Putamen (tissue), 1 donor: ENCODE results near the gene EIF3C.
"Not testable (repeated sequence)": the region's sequence is repeated elsewhere in the genome, so short reads cannot be mapped to it uniquely, and the experiment has no call there.

Experiments used
- DNase-seq: peaks from one replicate; pipeline ENCODE4 v3.0.0-alpha.2; 2016; ENCODE audit warnings: low spot score

EIF3C gene, protein sequence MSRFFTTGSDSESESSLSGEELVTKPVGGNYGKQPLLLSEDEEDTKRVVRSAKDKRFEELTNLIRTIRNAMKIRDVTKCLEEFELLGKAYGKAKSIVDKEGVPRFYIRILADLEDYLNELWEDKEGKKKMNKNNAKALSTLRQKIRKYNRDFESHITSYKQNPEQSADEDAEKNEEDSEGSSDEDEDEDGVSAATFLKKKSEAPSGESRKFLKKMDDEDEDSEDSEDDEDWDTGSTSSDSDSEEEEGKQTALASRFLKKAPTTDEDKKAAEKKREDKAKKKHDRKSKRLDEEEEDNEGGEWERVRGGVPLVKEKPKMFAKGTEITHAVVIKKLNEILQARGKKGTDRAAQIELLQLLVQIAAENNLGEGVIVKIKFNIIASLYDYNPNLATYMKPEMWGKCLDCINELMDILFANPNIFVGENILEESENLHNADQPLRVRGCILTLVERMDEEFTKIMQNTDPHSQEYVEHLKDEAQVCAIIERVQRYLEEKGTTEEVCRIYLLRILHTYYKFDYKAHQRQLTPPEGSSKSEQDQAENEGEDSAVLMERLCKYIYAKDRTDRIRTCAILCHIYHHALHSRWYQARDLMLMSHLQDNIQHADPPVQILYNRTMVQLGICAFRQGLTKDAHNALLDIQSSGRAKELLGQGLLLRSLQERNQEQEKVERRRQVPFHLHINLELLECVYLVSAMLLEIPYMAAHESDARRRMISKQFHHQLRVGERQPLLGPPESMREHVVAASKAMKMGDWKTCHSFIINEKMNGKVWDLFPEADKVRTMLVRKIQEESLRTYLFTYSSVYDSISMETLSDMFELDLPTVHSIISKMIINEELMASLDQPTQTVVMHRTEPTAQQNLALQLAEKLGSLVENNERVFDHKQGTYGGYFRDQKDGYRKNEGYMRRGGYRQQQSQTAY

DNA sequence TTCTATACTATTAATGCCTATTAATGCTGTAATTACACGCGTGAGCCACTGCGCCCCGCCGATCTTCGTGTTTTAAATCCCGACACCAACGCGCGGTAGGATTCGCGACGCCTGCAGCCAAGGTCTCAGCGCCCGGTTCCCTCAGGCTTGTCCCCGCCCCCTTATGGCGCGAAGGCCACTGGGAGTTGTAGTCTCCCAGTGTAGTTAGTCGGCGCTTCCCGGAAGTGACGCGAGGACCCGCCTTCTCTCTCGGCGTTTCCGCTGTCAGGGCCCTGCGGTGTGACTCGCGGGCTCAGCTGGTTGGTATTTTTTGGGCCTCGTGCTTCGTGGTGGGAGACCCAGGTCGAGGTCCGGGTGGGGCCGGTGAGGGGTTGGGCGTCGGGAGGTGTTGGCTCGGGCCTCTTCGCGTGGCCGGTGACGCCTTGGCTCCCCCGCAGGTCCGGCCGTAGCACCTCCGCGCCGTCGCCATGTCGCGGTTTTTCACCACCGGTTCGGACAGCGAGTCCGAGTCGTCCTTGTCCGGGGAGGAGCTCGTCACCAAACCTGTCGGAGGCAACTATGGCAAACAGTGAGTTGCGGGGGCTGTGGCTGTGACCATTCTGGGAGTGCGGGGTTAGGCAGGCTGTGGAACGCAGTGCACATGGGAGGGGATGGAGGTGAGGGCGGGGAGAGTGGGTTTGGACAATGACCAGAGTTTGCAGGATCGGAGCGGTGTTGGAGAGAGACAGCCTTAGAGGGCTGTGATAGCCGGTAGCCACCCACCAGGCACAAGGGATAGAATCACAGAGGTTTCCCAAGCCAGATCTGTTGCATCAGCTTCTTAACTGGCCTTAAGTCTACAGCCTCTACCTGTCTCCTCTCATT is at the start of gene EIF3C:
EIF3C (plus strand) TSS at position 245 of the 864 bp plus-strand sequence; CDS start at position 468, 223 bp downstream.
- DNase-seq = not testable (repeated sequence)

DNA sequence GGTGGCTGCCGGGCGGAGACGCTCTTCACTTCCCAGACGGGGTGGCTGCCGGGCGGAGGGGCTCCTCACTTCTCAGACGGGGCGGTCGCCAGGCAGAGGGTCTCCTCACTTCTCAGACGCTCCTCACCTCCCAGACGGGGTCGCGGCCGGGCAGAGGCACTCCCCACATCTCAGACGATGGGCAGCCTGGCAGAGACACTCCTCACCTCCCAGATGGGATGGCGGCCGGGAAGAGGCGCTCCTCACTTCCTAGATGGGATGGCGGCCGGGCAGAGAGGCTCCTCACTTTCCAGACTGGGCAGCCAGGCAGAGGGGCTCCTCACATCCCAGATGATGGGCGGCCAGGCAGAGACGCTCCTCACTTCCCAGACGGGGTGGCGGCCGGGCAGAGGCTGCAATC is 45.0 kb upstream of the EIF3C start:
- DNase-seq = not testable (repeated sequence)

DNA sequence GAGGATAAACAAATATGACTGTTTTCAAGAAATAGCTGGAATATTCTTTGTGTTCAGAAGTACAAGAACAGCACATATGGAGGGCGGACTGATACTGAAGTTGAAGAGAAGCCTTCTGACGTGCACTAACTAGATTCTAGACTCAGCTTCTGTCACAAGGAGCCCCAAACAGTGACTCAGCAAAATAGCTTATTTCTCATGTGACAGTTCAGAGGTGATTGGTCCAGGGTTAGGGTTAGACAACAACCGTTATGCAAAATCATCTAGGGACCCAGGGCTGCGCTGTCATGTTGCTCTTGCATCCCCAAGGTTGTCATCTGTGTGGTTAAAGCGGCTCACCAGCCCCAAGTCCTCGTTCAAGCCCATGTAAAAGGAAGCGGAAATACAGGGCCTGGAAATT is 43.8 kb upstream of the EIF3C start:
- DNase-seq = not testable (repeated sequence)

DNA sequence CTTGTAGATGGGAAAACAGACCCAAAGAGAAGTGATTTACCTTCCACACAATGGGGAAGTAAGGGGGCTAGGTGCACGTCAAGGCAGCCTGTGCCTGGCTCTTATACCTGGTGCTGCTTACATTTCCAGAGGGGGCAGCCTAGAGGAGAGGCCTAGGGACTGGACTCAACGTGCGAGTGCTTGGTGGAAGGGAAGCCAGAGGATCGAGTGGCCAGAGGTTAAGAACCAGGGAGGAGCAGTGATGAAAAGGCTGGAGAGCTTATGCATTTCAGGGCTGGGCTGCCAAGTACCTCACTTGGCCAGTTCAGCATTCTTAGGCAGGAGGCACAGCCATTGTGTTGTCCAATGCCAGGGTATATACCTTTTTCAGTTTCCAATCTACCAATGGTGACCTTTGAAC is 43.1 kb upstream of the EIF3C start:
- not testable (repeated sequence) for DNase-seq

DNA sequence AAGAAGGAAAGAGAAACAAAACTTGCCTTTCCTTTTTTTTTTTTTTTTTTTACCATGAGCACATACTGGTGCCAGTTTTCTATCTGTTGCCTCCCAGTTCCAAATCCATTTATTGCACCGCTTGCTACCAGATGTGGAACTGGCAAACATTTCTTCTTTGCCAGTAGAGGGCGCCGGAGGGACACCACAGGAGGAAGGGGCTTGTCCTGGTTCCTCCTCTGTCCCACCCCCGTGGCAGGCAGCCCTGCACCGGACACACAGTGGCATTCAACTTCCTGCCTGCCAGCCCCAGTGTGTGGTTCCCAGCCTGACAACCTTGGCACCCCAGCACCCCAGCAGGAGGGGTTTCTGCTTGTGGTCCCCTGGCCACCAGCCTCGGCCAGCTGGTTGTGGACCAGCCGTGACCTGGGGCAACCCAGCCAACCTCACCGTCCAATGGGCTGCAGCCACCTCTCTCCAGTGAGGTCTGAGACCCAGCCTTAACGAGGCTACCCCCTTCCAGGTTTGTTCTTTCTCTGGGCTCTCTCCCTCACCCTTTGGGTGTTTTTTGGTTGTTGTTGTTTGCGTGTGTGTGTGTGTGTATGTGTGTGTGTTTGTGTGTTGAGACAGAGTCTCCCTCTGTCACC is 22.8 kb upstream of the EIF3C start:
- DNase-seq = not testable (repeated sequence)

DNA sequence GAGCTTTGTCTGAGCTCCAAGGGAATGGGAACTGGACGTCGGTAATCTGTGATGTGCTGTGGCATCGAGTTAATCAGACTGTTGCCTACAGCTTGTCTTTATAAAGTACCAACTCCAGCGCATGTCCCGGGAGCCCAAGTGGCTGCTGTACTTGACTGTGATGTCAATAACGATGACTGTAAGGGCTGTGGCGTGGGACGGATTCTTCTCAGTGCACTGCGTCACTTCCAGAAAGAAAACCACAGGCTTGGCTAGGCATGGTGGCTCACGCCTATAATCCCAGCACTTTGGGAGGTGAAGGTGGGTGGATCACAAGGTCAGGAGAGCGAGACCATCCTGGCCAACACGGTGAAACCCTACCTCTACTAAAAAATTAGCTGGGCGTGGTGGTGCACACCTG is 21.8 kb upstream of the EIF3C start:
- not testable (repeated sequence) for DNase-seq

DNA sequence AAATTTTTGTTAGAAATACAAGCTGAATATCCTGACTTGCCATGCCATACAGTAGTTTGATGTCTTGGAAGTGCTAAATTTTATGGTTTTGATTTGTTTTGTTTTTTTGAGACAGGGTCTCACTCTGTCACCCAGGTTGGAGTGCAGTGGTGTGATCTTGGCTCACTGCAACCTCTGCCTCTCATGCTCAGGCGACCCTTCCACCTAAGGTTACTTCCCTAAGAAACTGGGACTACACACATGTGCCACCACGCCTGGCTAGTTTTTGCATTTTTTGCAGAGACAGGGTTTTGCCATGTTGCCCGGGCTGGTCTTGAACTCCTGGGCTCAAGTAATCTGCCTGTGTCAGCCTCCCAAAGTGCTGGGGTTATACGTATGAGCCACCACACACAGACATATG is 19.5 kb upstream of the EIF3C start:
- not testable (repeated sequence) for DNase-seq

DNA sequence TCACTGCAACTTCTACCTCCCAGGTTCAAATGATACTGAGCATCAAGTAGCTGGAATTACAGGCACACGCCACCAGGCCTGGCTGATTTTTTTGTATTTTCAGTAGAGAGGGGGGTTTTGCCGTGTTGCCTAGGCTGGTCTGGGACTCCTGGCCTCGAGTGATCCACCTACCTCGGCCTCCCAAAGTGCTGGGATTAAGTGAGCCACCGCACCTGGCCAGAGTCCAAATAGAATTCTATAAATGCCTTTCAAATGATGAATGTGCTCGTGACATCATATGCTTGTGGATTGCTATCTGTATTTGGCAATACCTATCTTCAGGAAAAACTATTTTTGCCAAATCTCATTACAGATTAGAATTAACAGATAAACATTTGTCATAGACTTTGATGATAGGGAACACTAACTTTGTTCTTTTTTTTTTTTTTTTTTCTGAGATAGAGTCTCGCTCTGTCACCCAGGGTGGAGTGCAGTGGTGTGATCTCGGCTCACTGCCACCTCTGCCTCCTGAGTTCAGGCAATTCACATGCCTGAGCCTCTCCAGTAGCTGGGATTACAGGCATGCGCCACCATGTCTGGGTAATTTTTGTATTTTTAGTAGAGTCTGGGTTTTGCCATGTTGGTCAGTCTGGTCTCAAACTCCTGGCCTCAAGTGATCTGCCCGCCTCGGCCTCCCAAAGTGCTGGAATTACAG is 17.9 kb upstream of the EIF3C start:
- DNase-seq = not testable (repeated sequence)

DNA sequence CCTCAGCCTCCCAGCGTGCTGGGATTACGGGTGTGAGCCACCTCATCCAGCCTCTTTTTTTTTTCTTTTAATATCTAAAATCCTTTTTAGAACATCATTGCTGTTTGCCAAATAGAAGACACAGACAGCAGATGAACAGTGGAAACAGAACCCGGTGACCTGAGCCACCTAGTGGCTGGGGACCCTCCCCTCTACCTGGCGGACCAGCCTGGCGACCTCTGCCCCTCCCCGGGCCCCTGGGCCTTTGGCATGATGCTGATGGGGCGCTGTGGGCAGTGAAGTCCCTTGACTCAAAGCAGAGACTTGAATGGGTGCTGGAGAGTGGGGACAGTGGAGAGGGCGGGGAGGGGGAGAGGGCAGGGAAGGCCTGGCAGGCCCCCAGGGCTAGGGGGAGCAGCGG is 11.5 kb upstream of the EIF3C start:
- not testable (repeated sequence) for DNase-seq

DNA sequence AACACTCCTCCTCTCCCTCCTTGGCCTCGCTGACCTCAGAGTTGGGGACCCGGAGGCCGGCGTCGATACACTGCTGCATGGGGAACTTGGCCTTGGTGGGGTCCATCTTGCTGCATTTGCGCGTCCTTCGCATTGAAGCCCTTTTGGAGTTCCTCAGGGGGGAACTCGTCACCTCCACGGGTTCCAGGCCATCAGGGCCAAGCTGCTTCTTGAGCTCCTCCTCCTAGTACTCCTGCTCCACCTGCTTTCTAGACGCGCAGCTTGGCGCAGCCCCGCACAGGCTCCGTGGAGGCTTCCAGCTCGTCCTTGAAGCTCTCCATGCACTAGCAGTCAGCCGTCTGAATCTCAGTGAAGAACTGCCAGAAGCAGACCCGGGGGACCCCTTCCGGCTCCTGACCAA is 10.9 kb upstream of the EIF3C start:
- not testable (repeated sequence) for DNase-seq

DNA sequence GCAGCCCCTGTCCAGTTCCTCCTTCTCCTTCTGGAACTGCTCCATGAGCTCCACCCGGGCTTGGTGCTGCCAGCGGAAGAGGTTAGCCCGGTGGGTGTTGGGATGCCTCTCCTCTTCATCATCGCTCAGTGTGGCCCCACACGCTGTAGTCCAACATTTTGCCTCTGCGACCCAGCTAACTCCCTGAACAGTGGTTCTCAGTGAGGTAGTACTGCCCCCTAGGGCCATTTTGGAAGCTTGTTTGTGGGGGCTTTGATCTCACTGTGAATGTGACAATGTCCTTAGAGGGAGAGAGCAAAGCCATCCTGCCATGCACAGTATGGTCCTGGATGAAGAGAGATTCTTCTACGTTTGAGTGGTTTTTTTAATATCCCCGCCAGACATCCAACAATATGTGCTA is 9.9 kb upstream of the EIF3C start:
- not testable (repeated sequence) for DNase-seq

DNA sequence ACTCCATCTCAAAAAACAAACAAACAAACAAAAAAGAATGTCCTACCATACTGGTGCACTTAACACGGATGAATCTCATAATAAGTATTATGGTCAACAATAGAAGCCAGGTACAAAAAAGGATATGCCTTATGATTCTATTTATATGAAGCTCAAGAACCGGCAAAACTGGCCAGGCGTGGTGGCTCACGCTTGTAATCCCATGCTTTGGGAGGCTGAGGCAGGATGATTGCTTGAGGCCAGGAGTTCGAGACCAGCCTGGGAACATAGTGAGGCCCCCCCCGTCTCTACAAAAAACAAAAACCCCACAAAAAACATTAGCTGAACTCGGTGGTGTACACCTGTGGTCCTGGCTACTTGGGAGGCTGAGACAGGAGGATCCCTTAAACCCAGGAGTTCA is 7.0 kb upstream of the EIF3C start:
- not testable (repeated sequence) for DNase-seq

DNA sequence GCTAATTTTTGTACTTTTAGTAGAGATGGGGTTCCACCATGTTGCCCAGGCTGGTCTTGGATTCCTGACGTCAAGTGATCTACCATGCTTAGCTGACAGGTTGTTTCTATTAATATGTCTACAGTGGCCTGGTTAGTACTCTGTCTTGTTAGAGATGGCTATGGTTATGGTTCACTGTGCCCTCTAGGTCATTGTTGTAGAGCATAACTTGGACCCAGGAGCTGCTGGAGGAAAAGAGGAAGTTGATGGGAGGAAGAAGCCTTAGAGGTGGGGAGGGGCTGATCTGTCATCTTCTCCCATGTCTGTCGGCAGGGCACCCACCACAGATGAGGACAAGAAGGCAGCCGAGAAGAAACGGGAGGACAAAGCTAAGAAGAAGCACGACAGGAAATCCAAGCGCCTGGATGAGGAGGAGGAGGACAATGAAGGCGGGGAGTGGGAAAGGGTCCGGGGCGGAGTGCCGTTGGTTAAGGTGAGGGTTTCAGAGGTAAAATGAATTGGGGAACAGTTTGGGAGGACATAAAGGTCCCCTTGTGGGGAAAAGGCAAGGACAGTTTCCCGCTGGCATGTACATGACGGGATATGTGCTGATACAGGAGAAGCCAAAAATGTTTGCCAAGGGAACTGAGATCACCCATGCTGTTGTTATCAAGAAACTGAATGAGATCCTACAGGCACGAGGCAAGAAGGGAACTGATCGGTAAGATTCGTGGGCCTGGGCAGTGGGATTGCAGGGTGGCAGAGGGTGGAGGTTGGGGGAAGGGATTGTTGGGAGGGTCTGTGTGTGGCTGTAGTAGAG is 11.8 kb downstream of the EIF3C start:
- DNase-seq = not testable (repeated sequence)

DNA sequence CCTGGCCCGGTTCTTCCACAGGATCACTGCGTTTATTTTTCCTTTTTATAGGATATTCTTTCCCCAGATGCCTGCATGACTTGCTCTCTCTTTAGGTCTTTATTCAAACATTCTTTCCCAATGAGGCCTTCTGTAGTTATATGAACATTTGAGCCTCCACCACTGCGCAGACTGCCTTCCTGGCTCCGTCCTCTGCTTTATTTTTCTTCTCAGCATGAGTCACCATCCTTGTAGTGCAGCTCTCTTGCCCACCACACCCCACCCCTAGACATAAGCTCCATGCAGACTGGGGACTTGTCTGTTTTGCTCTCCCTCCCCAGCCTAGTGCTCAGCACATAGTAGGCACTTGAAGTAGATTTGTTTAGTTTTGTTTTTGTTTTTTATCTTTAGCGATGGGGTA is 20.0 kb downstream of the EIF3C start:
- DNase-seq = not testable (repeated sequence)

DNA sequence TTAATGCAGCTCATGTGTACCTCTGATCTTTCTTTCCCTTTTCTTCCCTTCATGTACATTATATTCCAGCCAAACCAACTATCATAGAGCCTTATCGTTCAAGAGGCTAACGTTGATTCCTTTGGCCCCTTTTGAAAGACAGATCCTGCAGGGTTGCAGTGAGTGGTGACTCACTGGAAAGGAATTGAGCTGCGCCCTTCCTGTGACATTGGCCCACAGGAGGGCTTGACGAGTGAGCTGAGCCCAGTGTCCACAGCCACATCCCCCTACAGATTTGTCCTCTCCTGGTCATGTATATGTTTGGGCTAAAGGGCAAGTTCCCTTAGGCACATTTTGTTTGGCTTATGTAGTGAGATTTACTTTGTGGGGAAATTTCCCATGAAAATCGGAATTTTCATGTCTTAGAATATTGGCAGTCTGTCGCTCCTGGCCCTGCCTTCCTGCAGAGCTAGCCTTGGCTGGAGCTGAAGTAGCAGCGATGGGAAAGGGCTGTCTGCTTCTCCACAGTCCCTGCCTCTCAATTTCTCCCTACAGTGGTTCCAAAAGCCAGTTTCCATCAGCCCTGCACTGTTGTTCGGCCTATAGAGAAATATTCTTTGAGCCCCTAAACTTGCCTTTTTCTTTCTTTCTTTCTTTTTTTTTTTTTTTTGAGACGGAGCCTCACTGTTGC is 21.3 kb downstream of the EIF3C start:
- not testable (repeated sequence) for DNase-seq

DNA sequence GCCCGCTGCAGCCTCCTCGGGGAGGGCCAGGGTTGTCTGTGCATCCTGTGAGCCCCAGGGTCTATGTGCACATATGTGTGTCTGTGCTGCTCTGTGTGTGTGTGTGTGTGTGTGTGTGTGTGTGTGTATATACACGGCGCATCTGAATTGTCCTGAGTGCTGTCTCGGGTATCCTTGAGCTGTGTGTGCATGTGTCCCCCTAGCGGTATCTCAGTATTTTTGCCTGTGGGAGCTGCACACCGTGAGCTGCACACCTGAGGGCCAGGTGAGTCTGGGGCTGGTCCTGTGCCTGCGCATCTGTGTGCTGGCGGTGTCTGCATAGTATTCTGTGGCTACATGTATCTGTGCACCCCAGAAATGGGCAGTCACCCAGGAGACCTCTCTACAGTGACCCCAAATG is 28.5 kb downstream of the EIF3C start:
- DNase-seq = not testable (repeated sequence)

DNA sequence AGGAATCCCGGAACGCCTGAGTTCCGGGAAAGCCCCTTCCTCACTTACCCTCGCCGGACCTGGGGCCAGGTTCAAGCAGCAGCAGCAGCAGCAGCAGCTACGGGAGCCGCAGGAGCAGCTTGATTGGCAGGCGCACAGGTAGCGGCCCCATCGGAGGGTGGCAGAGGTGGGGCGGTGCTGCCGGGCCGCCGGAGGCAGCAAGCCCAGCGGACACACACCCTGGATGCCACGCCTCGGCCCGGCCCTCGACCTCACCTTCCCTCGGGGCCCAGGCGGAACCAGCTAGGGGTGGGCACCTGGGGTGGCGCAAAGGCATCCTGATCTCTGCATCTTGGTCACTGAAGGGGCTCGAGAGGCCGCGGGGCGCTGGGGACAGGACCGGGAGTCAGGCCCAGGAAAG is 29.4 kb downstream of the EIF3C start:
- DNase-seq = not testable (repeated sequence)

DNA sequence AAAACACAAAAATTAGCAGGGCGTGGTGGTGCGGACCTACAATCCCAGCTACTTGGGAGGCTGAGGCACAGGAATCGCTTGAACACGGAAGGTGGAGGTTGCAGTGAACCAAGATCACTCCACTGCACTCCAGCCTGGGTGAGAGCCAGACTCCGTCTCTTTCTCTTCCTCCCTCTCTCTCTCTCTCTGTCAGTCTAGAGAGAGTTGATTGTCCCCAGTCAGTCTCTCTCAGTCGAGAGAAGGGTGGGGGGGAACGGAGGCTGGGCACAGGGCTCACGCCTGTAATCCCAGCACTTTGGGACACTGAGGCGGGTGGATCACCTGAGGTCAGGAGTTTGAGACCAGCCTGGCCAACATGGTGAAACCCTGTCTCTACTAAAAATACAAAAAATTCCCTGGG is 30.0 kb downstream of the EIF3C start:
- DNase-seq = not testable (repeated sequence)
